ENCODE data around the gene BLACAT1. TPM values are rescaled to one million over a fixed set of nuclear protein-coding genes. Genes with fewer than 3 reads are reported as not detected.

BLACAT1 gene
- total and polyA plus RNA-seq, 5 donors, result 0.07 to 0.09 TPM; not detected in 3

DNA sequence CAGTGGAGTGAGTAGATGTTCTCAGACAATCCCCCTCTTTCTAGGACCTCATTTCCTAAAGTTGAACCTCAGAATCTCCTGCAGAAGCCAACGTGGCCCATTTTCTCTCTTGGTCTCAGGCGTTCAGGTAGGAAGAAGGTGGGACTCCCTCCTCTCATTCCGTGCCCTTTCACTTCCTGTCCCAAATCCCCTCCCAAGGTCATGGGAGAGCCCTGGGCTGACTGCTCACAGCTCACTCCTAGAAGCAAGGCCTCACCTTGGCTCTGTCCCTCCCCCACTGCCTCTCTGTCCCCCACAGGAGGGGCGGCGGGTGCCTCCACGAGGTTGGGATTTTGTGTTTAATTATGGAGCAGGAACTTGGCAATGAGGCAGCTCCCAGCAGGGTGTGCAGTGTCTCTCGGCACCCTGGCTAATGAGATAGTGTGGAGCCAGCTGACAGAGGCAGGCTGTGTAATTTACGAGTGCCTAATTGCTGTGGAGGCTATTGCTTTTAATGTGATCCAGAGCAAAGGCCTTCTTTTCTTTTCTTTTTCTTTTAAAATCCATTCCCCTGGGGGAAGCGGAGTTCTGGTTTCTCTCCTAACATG lies 39.5 kb upstream of the BLACAT1 start:
- Histone ChIP-seq H3K27ac (ENCODE audit: low read length) (peak overlapping the region; percentile 83), H3K9me3 (ENCODE audit: control insufficient read depth, low read length) (no peaks in the 10 kb centered on the region), H3K27me3 (ENCODE audit: control insufficient read depth, insufficient read depth) (no peaks in the 10 kb centered on the region), H3K4me1 (ENCODE audit: control insufficient read depth, insufficient read depth, low read length) (peaks cover 9% of the 10 kb centered on the region), H3K4me3 (ENCODE audit: low read length) (no peak overlapping the region)
- 55% methylated on average over 9 of the region's 9 CpGs for WGBS
- peak; percentile 70 to 79 for ATAC-seq
- intact Hi-C loops (cut with DNase I), result no loop called here
- peak in 2 of 3 donors; percentile 80 to 82 for DNase-seq

DNA sequence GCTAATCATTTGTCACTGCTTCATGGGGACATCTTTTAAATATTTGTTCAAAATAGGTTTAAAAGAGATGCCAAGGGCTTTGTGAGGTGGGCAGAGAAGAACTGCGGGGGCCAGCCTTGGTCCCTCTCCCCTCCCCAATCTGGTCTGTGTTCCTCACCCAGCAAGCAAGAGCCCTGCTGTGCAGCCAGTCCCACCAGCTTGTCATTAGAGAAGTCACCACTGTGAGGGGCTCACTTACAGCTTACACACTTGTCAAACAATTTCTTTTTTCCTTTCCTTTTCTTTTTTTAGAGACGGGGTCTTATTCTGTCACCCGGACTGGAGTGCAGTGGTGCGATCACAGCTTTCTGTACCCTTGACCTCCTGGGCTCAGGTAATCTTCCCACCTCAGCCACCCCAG lies 38.3 kb upstream of the BLACAT1 start:
- Histone ChIP-seq H3K27ac (ENCODE audit: low read length) (no peak overlapping the region), H3K9me3 (ENCODE audit: control insufficient read depth, low read length) (no peaks in the 10 kb centered on the region), H3K4me3 (ENCODE audit: low read length) (no peak overlapping the region), H3K4me1 (ENCODE audit: control insufficient read depth, insufficient read depth, low read length) (peaks cover 8% of the 10 kb centered on the region), H3K27me3 (ENCODE audit: control insufficient read depth, insufficient read depth) (no peaks in the 10 kb centered on the region)
- DNase-seq (no peak), ATAC-seq (no peak)
- intact Hi-C loops (cut with DNase I), result no loop called here
- 71% methylated on average over 4 of the region's 4 CpGs for WGBS

DNA sequence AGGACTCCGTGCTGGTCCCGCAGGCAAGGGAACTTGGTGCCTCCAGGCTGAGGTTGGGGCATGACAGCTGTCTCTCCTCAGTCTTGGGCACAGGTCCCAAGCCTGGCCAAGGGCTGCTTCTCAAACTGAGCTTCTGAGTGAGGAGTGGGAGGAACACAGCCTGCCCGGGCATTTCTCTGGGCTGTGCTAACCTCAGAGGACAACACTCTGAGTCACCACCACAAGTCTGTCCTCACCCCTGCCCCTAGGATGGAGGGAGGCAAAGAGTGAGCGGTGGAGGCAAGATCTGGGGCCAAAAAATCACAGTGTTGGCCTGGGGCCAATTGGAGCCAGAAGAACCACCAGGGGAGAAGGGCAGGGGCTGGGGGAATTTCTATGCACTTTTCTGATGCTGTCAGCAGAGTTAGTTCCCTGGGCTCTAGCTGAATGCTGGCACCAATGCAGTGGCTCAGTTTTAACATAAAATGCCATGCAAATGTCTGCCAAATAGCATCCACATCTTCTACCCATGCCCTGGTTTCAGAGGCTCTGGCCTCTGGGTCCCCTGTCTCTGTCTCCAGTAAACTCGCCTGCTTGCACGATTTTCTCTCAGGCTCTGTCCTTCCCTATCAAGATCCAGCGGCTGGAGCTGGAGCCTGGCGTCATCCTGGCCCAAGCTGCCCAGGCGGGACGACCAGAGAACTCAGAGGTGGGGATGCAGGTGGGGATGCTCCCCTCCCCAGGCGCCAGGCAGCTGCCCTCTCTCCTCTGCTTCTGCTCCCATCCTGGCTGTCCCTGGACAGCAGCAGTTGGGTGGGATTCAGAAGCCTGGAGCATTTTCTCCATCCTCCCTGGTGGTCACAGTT lies 37.6 kb upstream of the BLACAT1 start:
- Histone ChIP-seq H3K4me1 (ENCODE audit: control insufficient read depth, insufficient read depth, low read length) (peaks cover 8% of the 10 kb centered on the region), H3K9me3 (ENCODE audit: control insufficient read depth, low read length) (no peaks in the 10 kb centered on the region), H3K4me3 (ENCODE audit: low read length) (no peak overlapping the region), H3K27me3 (ENCODE audit: control insufficient read depth, insufficient read depth) (no peaks in the 10 kb centered on the region), H3K27ac (ENCODE audit: low read length) (peak overlapping the region; percentile 58)
- intact Hi-C loops (cut with DNase I), result no loop called here
- ATAC-seq, result peak; percentile 72 to 87
- 28% methylated on average over 11 of the region's 11 CpGs for WGBS
- peak; percentile 61 to 79 (median 72) for DNase-seq

DNA sequence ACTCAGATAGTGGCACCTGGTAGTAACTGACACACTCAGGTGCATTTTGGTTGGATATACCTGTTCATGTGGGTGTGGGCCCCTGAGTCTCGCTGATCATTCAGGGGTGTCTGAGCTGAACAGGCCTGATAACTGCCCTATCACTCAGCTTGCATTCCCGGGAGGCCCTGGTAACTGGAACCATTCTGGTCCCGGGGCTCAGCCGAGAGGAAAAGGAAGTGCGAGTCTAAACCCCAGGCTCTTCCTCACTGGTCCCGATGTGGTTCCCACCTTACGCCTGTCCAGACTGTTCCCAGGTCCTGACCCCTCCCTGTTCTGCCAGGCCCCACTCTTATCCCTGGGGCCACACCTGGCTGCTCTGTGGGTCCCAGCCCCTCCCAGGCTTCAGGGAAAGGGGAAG lies 36.9 kb upstream of the BLACAT1 start:
- Histone ChIP-seq H3K4me1 (ENCODE audit: control insufficient read depth, insufficient read depth, low read length) (peaks cover 8% of the 10 kb centered on the region), H3K27ac (ENCODE audit: low read length) (peak overlapping the region; percentile 58), H3K4me3 (ENCODE audit: low read length) (no peak overlapping the region), H3K27me3 (ENCODE audit: control insufficient read depth, insufficient read depth) (no peaks in the 10 kb centered on the region), H3K9me3 (ENCODE audit: control insufficient read depth, low read length) (no peaks in the 10 kb centered on the region)
- WGBS, result 37% methylated on average over 7 of the region's 7 CpGs
- intact Hi-C loops (cut with DNase I), result no loop called here
- DNase-seq (no peak), ATAC-seq (peak in 1 of 2 donors; percentile 6)

DNA sequence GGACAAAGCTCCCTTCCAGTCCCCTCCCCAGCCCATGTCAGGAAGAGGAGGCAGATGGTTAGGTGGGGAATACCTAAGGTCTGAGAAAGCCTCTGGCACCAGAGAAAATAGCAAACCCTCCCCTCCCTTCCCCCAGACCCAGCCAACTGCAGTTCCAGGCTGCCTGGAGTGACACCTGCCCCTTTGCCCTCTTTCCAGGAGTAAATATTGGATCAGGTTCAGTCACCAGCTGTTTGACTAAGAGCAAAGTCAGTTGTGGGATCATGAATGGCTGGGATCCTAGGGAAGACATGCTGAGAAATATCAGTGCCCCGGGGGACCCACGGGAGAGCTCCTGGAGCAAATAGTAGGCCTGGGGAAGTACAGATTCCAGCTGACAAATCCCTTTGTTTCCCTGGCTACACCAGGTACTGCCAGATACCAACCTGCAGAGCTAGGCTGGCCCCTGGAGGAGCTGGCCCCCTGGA lies 36.4 kb upstream of the BLACAT1 start:
- peaks cover 8% of the 10 kb centered on the region for H3K4me1 ChIP-seq (ENCODE audit: control insufficient read depth, insufficient read depth, low read length)
- H3K27ac ChIP-seq (ENCODE audit: low read length), result no peak overlapping the region
- intact Hi-C loops (cut with DNase I), result no loop called here
- 36% methylated on average over 2 of the region's 2 CpGs for WGBS
- H3K4me3 ChIP-seq (ENCODE audit: low read length), result no peak overlapping the region
- H3K9me3 ChIP-seq (ENCODE audit: control insufficient read depth, low read length), result no peaks in the 10 kb centered on the region
- H3K27me3 ChIP-seq (ENCODE audit: control insufficient read depth, insufficient read depth), result no peaks in the 10 kb centered on the region
- no peak for DNase-seq
- no peak for ATAC-seq

DNA sequence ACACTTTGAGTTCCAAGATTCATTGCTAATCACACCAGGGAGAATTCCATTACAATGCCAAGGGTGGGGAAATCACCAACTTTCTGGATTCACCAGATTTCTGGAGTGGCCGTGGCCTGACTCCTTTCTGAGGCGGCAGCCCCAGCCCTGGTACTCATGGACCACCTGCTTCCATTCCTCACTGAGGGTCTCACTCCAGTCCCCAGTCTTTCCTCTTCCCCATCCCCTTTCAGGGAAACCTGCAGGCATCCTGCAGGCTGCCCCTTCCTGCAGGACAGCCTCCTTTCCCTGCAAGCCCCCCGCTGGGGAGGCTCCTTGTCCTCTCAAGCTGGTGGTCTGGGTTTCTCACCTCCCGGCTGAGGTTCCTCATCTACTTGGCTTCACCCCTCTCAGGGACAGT lies 35.9 kb upstream of the BLACAT1 start:
- intact Hi-C loops (cut with DNase I), result no loop called here
- H3K27me3 ChIP-seq (ENCODE audit: control insufficient read depth, insufficient read depth), result no peaks in the 10 kb centered on the region
- peaks cover 8% of the 10 kb centered on the region for H3K4me1 ChIP-seq (ENCODE audit: control insufficient read depth, insufficient read depth, low read length)
- DNase-seq (no peak), ATAC-seq (no peak)
- H3K9me3 ChIP-seq (ENCODE audit: control insufficient read depth, low read length), result no peaks in the 10 kb centered on the region
- H3K4me3 ChIP-seq (ENCODE audit: low read length), result no peak overlapping the region
- no peak overlapping the region for H3K27ac ChIP-seq (ENCODE audit: low read length)
- 45% methylated on average over 4 of the region's 4 CpGs for whole genome bisulfite sequencing

DNA sequence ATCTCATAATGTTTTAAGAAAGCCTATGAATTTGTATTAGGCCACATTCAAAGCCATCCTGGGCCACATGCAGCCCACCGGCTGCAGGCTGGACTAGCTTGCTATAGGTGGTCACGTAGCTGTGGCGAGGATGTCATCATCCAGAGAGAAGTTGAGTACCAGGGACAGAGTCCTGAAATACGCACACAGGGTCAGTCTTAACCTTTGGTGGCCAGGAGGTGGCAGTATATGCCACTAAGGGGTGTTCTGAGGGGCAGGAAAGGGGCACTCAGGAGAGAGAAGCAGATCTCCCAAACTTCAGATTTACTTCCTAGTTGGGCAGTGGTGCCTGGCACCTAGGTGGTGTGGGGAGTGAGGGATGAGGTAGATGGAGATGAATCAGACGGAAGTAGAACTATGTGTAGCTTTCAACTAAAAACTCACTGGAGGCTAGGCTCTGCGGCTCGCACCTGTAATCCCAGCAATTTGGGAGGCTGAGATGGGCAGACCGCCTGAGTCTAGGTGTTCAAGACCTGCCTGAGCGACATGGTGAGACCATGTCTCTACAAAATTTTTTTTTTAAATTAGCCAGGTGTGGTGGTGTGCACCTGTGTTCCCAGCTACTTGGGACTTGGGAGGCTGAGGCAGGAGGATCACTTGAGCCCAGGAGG lies 32.4 kb upstream of the BLACAT1 start:
- intact Hi-C loops (cut with DNase I), result loop anchor here (1.0 to 10.0 kb wide), 8 partner anchors 34 to 133 kb away; partner anchors contain the start of gene KLHDC8A (in 2 of the 4)
- 40% methylated on average over 9 of the region's 9 CpGs for WGBS
- Histone ChIP-seq H3K4me3 (ENCODE audit: low read length) (no peak overlapping the region), H3K4me1 (ENCODE audit: control insufficient read depth, insufficient read depth, low read length) (peaks cover 6% of the 10 kb centered on the region), H3K27me3 (ENCODE audit: control insufficient read depth, insufficient read depth) (no peaks in the 10 kb centered on the region), H3K27ac (ENCODE audit: low read length) (no peak overlapping the region), H3K9me3 (ENCODE audit: control insufficient read depth, low read length) (no peaks in the 10 kb centered on the region)
- peak; percentile 59 to 71 for ATAC-seq
- peak; percentile 47 to 69 (median 67) for DNase-seq

DNA sequence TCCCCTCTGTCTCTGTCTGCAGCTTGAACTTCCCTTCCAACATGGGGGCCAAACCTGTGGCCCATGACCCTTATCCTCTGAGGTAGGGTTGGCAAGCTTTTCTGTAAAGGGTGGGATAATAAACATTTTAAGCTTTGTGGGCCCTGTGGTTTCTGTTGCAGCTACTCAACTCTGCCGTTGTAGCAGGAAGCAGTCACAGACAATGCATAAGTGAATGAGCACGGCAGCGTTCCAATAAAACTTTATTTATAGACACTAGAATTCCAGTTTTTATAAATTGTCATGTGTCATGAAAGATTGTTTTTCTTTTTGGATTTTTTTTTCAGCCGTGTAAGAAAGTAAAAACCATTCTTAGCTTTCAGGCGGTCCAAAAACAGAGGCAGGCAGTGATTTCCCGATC lies 30.4 kb upstream of the BLACAT1 start:
- DNase-seq, result no peak
- intact Hi-C loops (cut with DNase I), result loop anchor here (5.0 to 10.0 kb wide), 6 partner anchors 36 to 131 kb away; partner anchors contain the start of gene KLHDC8A (in 2 of the 4)
- WGBS, result 87% methylated on average over 6 of the region's 6 CpGs

DNA sequence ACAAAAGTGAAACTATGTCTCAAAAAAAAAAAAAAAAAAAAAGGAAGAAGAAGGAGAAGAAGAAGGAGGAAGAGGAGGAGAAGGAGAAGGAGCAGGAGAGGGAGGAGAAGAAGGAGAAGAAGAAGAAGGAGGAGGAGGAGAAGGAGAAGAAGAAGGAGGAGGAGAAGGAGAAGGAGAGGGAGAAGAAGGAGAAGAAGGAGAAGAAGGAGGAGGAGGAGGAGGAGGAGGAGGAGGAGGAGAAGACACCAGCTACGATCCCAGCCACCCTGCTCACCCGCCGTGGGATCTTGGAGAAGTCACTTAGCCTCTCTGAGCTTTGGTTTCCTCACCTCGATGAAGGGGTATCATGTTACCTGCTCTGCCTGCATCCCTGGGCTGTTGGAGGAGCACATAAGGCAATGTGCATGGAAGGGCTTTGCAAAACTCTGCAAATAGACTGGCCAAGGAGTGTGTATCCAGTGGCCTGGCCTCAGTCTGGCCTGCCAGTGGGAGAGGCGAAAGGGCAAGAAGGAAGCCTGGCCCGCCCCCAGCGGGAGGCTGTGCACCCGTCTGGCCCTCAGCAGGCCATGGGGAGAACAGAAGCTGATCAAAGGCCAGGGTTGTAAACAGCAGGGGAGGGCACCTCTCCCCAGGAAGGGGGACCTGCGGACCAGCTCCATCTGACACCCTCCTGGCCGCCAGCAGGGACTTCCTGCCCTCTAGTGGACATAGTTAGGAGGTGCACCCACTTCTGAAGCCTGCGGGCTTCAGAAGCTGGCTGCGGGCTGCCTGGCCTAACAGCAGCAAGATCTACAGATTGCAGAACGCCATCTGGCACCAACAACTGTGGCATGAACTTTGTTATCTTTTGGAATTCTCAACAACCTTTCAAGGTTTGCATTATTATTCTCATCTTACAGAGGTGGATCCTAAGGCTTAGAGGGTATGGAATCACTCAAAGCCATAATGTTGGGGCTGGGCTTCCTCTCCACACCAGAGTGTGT lies 29.4 kb upstream of the BLACAT1 start:
- H3K27me3 ChIP-seq (ENCODE audit: control insufficient read depth, insufficient read depth), result no peaks in the 10 kb centered on the region
- peak; percentile 68 to 76 for ATAC-seq
- H3K27ac ChIP-seq (ENCODE audit: low read length), result no peak overlapping the region
- H3K9me3 ChIP-seq (ENCODE audit: control insufficient read depth, low read length), result no peaks in the 10 kb centered on the region
- H3K4me3 ChIP-seq (ENCODE audit: low read length), result no peak overlapping the region
- intact Hi-C loops (cut with DNase I), result loop anchor here (2.0 to 10.0 kb wide), 8 partner anchors 37 to 130 kb away; partner anchors contain the start of gene KLHDC8A (in 2 of the 4)
- DNase-seq, result peak; percentile 53 to 76 (median 69)
- WGBS, result 31% methylated on average over 13 of the region's 13 CpGs
- H3K4me1 ChIP-seq (ENCODE audit: control insufficient read depth, insufficient read depth, low read length), result no peaks in the 10 kb centered on the region

More for the DNA sequence above, 30.4 kb upstream of the BLACAT1 start:
- no peaks in the 10 kb centered on the region for H3K27me3 ChIP-seq (ENCODE audit: control insufficient read depth, insufficient read depth)
- H3K9me3 ChIP-seq (ENCODE audit: control insufficient read depth, low read length), result no peaks in the 10 kb centered on the region
- no peak overlapping the region for H3K27ac ChIP-seq (ENCODE audit: low read length)
- ATAC-seq, result no peak
- no peak overlapping the region for H3K4me3 ChIP-seq (ENCODE audit: low read length)
- H3K4me1 ChIP-seq (ENCODE audit: control insufficient read depth, insufficient read depth, low read length), result no peaks in the 10 kb centered on the region

DNA sequence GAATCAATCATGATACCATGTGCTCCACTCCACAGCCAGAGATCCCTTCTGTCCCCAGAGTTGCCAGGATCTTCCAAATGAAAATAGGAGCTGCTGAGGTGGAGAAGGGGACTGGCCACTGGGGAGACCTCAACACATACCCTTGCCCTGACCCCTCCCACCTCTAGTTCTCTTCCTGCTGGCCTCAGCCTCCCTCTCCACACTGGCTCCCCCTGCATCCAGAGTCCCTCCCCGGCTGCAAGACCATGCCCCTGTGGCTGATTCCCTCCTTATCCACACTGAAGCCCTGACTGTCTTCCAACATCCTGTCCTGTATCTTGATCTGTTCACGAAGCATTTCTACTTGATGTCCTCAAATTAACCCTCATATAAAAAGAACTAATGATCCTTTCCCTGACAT lies 27.5 kb upstream of the BLACAT1 start:
- DNase-seq (no peak), ATAC-seq (no peak)
- H3K27me3 ChIP-seq (ENCODE audit: control insufficient read depth, insufficient read depth), result no peaks in the 10 kb centered on the region
- H3K4me1 ChIP-seq (ENCODE audit: control insufficient read depth, insufficient read depth, low read length), result no peaks in the 10 kb centered on the region
- H3K27ac ChIP-seq (ENCODE audit: low read length), result no peak overlapping the region
- H3K4me3 ChIP-seq (ENCODE audit: low read length), result no peak overlapping the region
- no peaks in the 10 kb centered on the region for H3K9me3 ChIP-seq (ENCODE audit: control insufficient read depth, low read length)
- WGBS, result 29% methylated on average over 2 of the region's 2 CpGs
- intact Hi-C loops (cut with DNase I), result loop anchor here in 1 of 4 donors (10.0 kb wide), 3 partner anchors 49 to 129 kb away; partner anchors contain the start of gene KLHDC8A
